Smooth muscle cell (in vitro differentiated cells): ENCODE results near the gene ABCA4. TPM values are rescaled to one million over a fixed set of nuclear protein-coding genes. Genes with fewer than 3 reads are reported as not detected.

Experiments
- DNase-seq: peaks from one replicate; lab custom pipeline; 2025; ENCODE audit not compliant: unreplicated experiment; lab: John Stamatoyannopoulos, UW
- H2AFZ ChIP-seq: fragments of 200-600 bp; sonication (generic); 2 replicates; pipeline ENCODE4 v1.6.0; 2016; ENCODE audit warnings: antibody characterized with exemption, low read depth, mild to moderate bottlenecking
- H3F3A ChIP-seq: fragments of 200-600 bp; sonication (generic); 2 replicates; pipeline ENCODE4 v1.6.0; 2017; ENCODE audit warnings: antibody characterized with exemption, low read depth
- H3K27ac ChIP-seq: fragments of 200-600 bp; sonication (generic); 2 replicates; pipeline ENCODE4 v1.5.1; 2016; ENCODE audit warnings: low read depth, mild to moderate bottlenecking
- H3K27me3 ChIP-seq: fragments of 200-600 bp; sonication (generic); 2 replicates; pipeline ENCODE4 v1.6.1; 2016; ENCODE audit warnings: low read depth, mild to moderate bottlenecking
- H3K36me3 ChIP-seq: fragments of 200-600 bp; sonication (generic); 2 replicates; pipeline ENCODE4 v1.5.1; 2016; ENCODE audit warnings: low read depth
- H3K4me1 ChIP-seq: fragments of 200-600 bp; sonication (generic); 2 replicates; pipeline ENCODE4 v1.5.1; 2016; ENCODE audit warnings: low read depth
- H3K4me2 ChIP-seq: fragments of 200-600 bp; sonication (generic); 2 replicates; pipeline ENCODE4 v1.6.0; 2016; ENCODE audit warnings: mild to moderate bottlenecking
- H3K4me3 ChIP-seq: fragments of 200-600 bp; sonication (generic); 2 replicates; pipeline ENCODE4 v1.5.1; 2016; ENCODE audit warnings: mild to moderate bottlenecking
- H3K79me2 ChIP-seq: fragments of 200-600 bp; sonication (generic); 2 replicates; pipeline ENCODE4 v1.6.0; 2016; ENCODE audit warnings: low read depth, mild to moderate bottlenecking
- H3K9ac ChIP-seq: fragments of 200-600 bp; sonication (generic); 2 replicates; pipeline ENCODE4 v1.6.0; 2016; ENCODE audit warnings: low read depth
- H3K9me3 ChIP-seq: fragments of 200-600 bp; sonication (generic); replicated peaks from 2 replicates; pipeline ENCODE4 v1.5.1; 2016; ENCODE audit warnings: low read depth
- H4K20me1 ChIP-seq: fragments of 200-600 bp; sonication (generic); 2 replicates; pipeline ENCODE4 v1.6.0; 2016; ENCODE audit warnings: low read depth
- WGBS: methylation state at CpG from one replicate; pipeline ENCODE4 v1.1.7; 2016; ENCODE audit warnings: low lambda C conversion rate; 5-methylcytosine and 5-hydroxymethylcytosine counted together
- polyA plus RNA-seq: library from polyadenylated mRNA; unstranded; fragments of >200 nt; fragmentation: Nextera tagmentation; extraction: Ambion mirVana; gene quantifications from 2 replicates; pipeline ENCODE4 v1.2.1, GENCODE V29; 2016
- total RNA-seq: library from RNA; depleted of rRNA; stranded (reverse); fragments of >200 nt; gene quantifications from 2 replicates; pipeline ENCODE4 v1.2.3, GENCODE V29; 2014
- TF ChIP-seq, protein P1 (sequence below): fragments of 200-600 bp; sonication (generic); IDR thresholded peaks from 2 replicates; pipeline ENCODE4 v1.5.1; 2017; ENCODE audit warnings: borderline replicate concordance, mild to moderate bottlenecking, antibody characterized with exemption; ENCODE audit not compliant: insufficient read depth, poor library complexity, severe bottlenecking

The ABCA4 gene
- total and polyA plus RNA-seq, 2 experiments from 2014 or later, result 0.46 to 0.99 TPM

DNA sequence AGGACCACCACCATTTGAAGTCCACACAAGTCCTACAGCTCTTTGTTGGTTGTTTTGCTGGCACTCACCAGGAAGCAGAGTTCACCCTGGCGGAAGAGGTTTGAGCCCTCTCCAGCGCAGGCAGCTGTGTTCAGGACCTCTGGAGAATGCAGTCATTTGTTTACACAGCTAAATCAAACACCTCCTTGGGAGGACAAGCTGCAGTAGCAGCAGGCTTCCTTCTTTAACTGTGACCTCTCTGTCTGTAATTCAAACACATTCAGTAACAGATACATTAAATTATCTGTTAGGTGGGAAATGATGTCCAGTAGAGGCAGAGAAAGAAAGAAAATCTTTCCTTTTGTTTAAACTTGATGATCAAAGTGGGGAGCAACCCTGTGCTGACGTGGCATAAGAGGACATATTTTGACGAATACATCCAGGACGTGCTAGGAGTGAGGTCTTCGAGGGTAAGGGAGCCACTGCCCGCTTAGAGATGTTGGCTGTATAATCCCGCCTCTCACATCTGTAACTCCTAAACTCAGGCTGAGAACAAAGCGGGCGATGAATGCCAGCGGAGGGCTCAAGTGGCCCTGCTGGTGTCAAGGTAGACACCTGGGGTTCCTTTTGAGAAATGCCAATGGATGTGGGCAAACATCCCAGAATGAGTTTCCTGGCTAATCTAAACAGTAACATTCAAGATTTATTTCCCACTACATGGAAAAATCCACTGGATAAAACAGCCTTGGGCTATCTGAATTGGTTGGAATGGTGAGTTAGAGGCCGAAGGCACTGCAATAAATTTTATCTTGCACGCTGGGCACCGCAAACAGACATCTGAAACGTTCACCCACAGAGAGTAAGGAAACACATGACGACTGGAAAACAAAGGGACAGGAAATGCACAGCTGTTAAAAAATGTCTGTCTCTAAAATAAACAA lies 51.7 kb downstream of the ABCA4 start:
- Histone ChIP-seq H3K36me3 (no peaks in the 10 kb centered on the region), H3K79me2 (no peaks in the 10 kb centered on the region), H4K20me1 (no peaks in the 10 kb centered on the region), H3K27ac (peak overlapping the region; percentile 75), H3K4me3 (no peak overlapping the region), H3K4me2 (no peak overlapping the region), H2AFZ (peak overlapping the region; percentile 36), H3K9me3 (no peaks in the 10 kb centered on the region), H3K9ac (no peak overlapping the region), H3K4me1 (peaks cover 29% of the 10 kb centered on the region), H3K27me3 (no peaks in the 10 kb centered on the region), H3F3A (peaks cover 9% of the 10 kb centered on the region)
- TF ChIP-seq, protein P1, sequence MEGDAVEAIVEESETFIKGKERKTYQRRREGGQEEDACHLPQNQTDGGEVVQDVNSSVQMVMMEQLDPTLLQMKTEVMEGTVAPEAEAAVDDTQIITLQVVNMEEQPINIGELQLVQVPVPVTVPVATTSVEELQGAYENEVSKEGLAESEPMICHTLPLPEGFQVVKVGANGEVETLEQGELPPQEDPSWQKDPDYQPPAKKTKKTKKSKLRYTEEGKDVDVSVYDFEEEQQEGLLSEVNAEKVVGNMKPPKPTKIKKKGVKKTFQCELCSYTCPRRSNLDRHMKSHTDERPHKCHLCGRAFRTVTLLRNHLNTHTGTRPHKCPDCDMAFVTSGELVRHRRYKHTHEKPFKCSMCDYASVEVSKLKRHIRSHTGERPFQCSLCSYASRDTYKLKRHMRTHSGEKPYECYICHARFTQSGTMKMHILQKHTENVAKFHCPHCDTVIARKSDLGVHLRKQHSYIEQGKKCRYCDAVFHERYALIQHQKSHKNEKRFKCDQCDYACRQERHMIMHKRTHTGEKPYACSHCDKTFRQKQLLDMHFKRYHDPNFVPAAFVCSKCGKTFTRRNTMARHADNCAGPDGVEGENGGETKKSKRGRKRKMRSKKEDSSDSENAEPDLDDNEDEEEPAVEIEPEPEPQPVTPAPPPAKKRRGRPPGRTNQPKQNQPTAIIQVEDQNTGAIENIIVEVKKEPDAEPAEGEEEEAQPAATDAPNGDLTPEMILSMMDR, result no peak
- DNase-seq, result no peak
- WGBS, result 63% methylated on average over 16 of the region's 16 CpGs

DNA sequence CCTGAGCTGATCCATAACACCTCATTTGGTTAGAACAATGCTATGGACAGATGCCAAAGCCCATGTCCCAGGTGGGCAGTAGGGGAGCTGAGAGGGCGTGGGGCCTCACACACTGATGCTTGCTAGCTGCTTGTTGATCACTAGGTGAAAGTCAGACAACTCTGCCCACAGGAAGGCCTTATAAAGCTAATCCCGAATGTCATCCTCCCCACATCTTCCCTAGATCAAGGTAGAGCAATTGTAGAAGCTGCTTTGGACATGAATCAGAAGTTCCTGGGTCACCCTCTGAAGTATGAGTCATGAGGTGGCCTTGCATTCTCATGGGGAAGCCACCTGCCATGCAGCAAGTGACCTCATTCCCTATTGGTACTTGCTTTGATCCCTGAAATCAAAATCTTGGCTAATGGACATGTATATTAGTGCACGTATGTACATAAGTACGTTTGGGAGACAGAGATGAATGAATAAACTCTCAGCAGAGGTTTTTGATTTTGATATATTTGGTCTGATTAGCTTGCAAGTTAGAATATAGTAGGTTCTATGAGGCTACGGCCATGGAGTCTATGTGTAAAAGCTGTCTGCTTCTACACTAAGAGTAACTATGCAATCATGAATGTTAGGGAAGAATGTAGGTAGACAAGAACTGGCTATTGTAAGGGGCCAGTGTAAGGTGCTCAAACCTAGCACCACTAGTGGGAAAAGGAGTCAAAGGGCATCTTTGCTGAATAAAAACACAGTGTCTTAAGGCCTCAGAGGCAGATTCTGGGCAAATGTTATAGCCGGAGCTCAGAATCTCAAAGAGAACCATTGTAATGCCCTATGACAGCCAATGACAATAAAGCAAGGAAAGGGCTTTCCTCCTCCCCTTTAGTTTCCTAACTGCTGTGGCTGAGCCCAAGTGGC lies 52.6 kb downstream of the ABCA4 start:
- Histone ChIP-seq H3K4me2 (peak overlapping the region; percentile 53), H2AFZ (peak overlapping the region; percentile 36)
- WGBS, result 80% methylated on average over 6 of the region's 6 CpGs

DNA sequence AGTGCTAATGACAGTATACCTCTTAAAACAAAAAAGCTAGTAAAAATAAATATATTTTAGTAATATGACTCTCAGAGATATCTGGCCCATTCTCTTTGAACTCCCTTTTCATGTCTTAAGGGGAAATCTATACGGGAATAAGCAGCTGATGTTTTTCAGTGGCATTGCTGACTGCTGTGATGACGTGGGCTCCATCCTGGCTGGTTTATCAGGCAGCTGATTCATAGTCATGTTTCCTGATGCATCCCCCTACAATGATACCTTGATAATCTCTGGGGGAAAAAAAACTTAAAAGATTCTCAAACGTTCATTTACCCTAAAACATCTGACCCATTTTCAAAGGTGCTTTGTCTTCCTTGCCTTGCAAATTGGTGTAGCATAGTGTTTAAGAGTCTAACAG lies 53.8 kb downstream of the ABCA4 start:
- Histone ChIP-seq H3K9ac (peak overlapping the region; percentile 61), H3K27ac (peak overlapping the region; percentile 75), H4K20me1 (no peaks in the 10 kb centered on the region), H3F3A (peaks cover 25% of the 10 kb centered on the region), H3K4me2 (peak overlapping the region; percentile 53), H3K36me3 (no peaks in the 10 kb centered on the region), H3K27me3 (no peaks in the 10 kb centered on the region), H3K4me3 (no peak overlapping the region), H3K4me1 (peaks cover 24% of the 10 kb centered on the region), H2AFZ (no peak overlapping the region), H3K79me2 (no peaks in the 10 kb centered on the region), H3K9me3 (no peaks in the 10 kb centered on the region)
- 35% methylated on average over 3 of the region's 3 CpGs for WGBS
- TF ChIP-seq, protein P1, result no peak
- DNase-seq, result no peak

More for the DNA sequence above, 52.6 kb downstream of the ABCA4 start:
- no peaks in the 10 kb centered on the region for H3K27me3 ChIP-seq
- TF ChIP-seq, protein P1, result no peak
- H3F3A ChIP-seq, result peaks cover 18% of the 10 kb centered on the region
- peaks cover 29% of the 10 kb centered on the region for H3K4me1 ChIP-seq
- H4K20me1 ChIP-seq, result no peaks in the 10 kb centered on the region
- no peak overlapping the region for H3K4me3 ChIP-seq
- no peaks in the 10 kb centered on the region for H3K36me3 ChIP-seq
- no peaks in the 10 kb centered on the region for H3K9me3 ChIP-seq
- no peak for DNase-seq
- H3K27ac ChIP-seq, result peak overlapping the region; percentile 75
- H3K9ac ChIP-seq, result peak overlapping the region; percentile 61
- no peaks in the 10 kb centered on the region for H3K79me2 ChIP-seq
